Esophagus squamous epithelium (tissue), 5 donors: ENCODE results near the gene ANO4. TPM values are rescaled to one million over a fixed set of nuclear protein-coding genes. Genes with fewer than 3 reads are reported as not detected.

Experiments used
- DNase-seq: peaks from one replicate; lab custom pipeline; 2025; lab: John Stamatoyannopoulos, UW
- H3K27ac ChIP-seq, 4 donors: fragments of 200-600 bp; sonication (generic); one replicate each; pipeline ENCODE4 v1.5.1; 2016 to 2019; ENCODE audit warnings: mild to moderate bottlenecking in 1 of 4
- H3K27me3 ChIP-seq, 4 donors: fragments of 200-600 bp; sonication (generic); 1 replicate in 3 of 4; 2 replicates in 1 of 4; pipeline versions ENCODE4 v1.5.1 to v1.6.0; 2017 to 2021; ENCODE audit warnings: antibody characterized with exemption in 1 of 4
- H3K36me3 ChIP-seq, 3 donors: fragments of 200-600 bp; sonication (generic); one replicate each; pipeline ENCODE4 v1.5.1; 2016 to 2019
- H3K4me1 ChIP-seq, 3 donors: fragments of 200-600 bp; sonication (generic); one replicate each; pipeline ENCODE4 v1.5.1; 2017 to 2019
- H3K4me3 ChIP-seq, 4 donors: fragments of 200-600 bp; sonication (generic); 1 replicate in 3 of 4; 2 replicates in 1 of 4; pipeline ENCODE4 v1.5.1; 2016 to 2019; ENCODE audit warnings: mild to moderate bottlenecking in 2 of 4, moderate library complexity in 1 of 4
- H3K9me3 ChIP-seq, 3 donors: fragments of 200-600 bp; sonication (generic); one replicate each; pipeline ENCODE4 v1.5.1; 2016 to 2019
- CTCF ChIP-seq, 6 experiments: fragments of 450-650 bp in 4 of 6; fragments of 200-600 bp in 2 of 6; sonication (generic) in 2 of 6; IDR thresholded peaks; one replicate each; pipeline ENCODE4 v1.5.1; 2016 to 2019; ENCODE audit warnings: antibody characterized with exemption in 6 of 6, mild to moderate bottlenecking in 4 of 6, moderate library complexity in 4 of 6
- POLR2A ChIP-seq, 4 donors: fragments of 450-650 bp; IDR thresholded peaks; one replicate each; pipeline ENCODE4 v1.6.1; 2017; ENCODE audit warnings: antibody characterized with exemption in 4 of 4, mild to moderate bottlenecking in 4 of 4, moderate library complexity in 3 of 4
- WGBS, 2 donors: methylation state at CpG; one replicate each; pipeline ENCODE4 v1.1.5; 2018; 5-methylcytosine and 5-hydroxymethylcytosine counted together
- intact Hi-C: fragments of 100-400 bp; cut with DNase I; formaldehyde crosslinking; loops from one replicate; pipeline ENCODE4 v1.15.0; 2022
- total RNA-seq, 4 donors: library from RNA; depleted of rRNA; stranded (reverse); fragments of >200 nt; gene quantifications; one replicate each; pipeline ENCODE4 v1.1.0, GENCODE V29; 2016
- donor health status: DM: yes; HTN: yes; CAD: no.

ANO4 gene
- total RNA-seq, 4 donors from 2014 or later: 0.09 TPM; not detected in 3

- H3K4me3 ChIP-seq: no peak overlapping the region
- no peaks in the 10 kb centered on the region for H3K9me3 ChIP-seq
- TF ChIP-seq POLR2A (IDR thresholded peaks at IDR 0.05): no peak
- no peak for TF ChIP-seq CTCF (IDR thresholded peaks at IDR 0.05)
- H3K27ac ChIP-seq: no peak overlapping the region
- intact Hi-C loops: no loop called here
- H3K36me3 ChIP-seq: no peaks in the 10 kb centered on the region
- 75 to 84% methylated on average over 3 of the region's 4 CpGs for WGBS, 2 donors
- H3K4me1 ChIP-seq: no peaks in the 10 kb centered on the region
- DNase-seq: no peak
- H3K27me3 ChIP-seq: no peaks in the 10 kb centered on the region
These were observed 160.6 kb downstream of the ANO4 start for GRCh38 chr12:100955139-100955538.

- DNase-seq: no peak
- WGBS, 2 donors: 67 to 68% methylated on average over 5 of the region's 5 CpGs
- no peak for TF ChIP-seq POLR2A (IDR thresholded peaks at IDR 0.05)
- Histone ChIP-seq H3K36me3 (no peaks in the 10 kb centered on the region), H3K27ac (no peak overlapping the region), H3K4me1 (no peaks in the 10 kb centered on the region), H3K4me3 (no peak overlapping the region), H3K9me3 (no peaks in the 10 kb centered on the region), H3K27me3 (no peaks in the 10 kb centered on the region)
- intact Hi-C loops: no loop called here
These were observed 161.8 kb downstream of the ANO4 start for GRCh38 chr12:100956311-100956852.

GRCh38 chr12:100959481-100959880 lies 164.9 kb downstream of the ANO4 start:
- Histone ChIP-seq H3K27me3 (no peaks in the 10 kb centered on the region), H3K27ac (no peak overlapping the region), H3K36me3 (no peaks in the 10 kb centered on the region), H3K4me1 (no peaks in the 10 kb centered on the region), H3K9me3 (no peaks in the 10 kb centered on the region), H3K4me3 (no peak overlapping the region)
- 14 to 21% methylated on average over 1 of the region's 1 CpG for WGBS, 2 donors
- DNase-seq: no peak
- intact Hi-C loops: no loop called here
- TF ChIP-seq CTCF (IDR thresholded peaks at IDR 0.05): no peak
- TF ChIP-seq POLR2A (IDR thresholded peaks at IDR 0.05): no peak

GRCh38 chr12:100962086-100962712 lies 167.6 kb downstream of the ANO4 start:
- Histone ChIP-seq H3K9me3 (no peaks in the 10 kb centered on the region), H3K27ac (no peak overlapping the region), H3K4me1 (no peaks in the 10 kb centered on the region), H3K4me3 (no peak overlapping the region), H3K27me3 (no peaks in the 10 kb centered on the region), H3K36me3 (no peaks in the 10 kb centered on the region)
- DNase-seq: no peak
- intact Hi-C loops: no loop called here
- 87 to 89% methylated on average over 5 of the region's 5 CpGs for WGBS, 2 donors
- TF ChIP-seq CTCF (IDR thresholded peaks at IDR 0.05): no peak
- no peak for TF ChIP-seq POLR2A (IDR thresholded peaks at IDR 0.05)

GRCh38 chr12:100963381-100963780 lies 168.8 kb downstream of the ANO4 start:
- no peaks in the 10 kb centered on the region for H3K9me3 ChIP-seq
- H3K27me3 ChIP-seq: no peaks in the 10 kb centered on the region
- H3K4me3 ChIP-seq: no peak overlapping the region
- H3K36me3 ChIP-seq: no peaks in the 10 kb centered on the region
- no peak overlapping the region for H3K27ac ChIP-seq
- intact Hi-C loops: no loop called here
- DNase-seq: no peak
- no peaks in the 10 kb centered on the region for H3K4me1 ChIP-seq
- WGBS, 2 donors: 55 to 66% methylated on average over 3 of the region's 3 CpGs
- TF ChIP-seq CTCF (IDR thresholded peaks at IDR 0.05) (no peak), POLR2A (IDR thresholded peaks at IDR 0.05) (no peak)
